Type B pancreatic cell (in vitro differentiated cells): Measurements from ENCODE around the gene SBF1. TPM values are rescaled to one million over a fixed set of nuclear protein-coding genes. Genes with fewer than 3 reads are reported as not detected.

Experiments used
- DNase-seq: peaks from one replicate; pipeline ENCODE4 v3.0.0; 2021; ENCODE audit warnings: mixed read lengths; ENCODE audit not compliant: unreplicated experiment; ENCODE audit errors: extremely low spot score
- H3K27ac Mint-ChIP-seq: 2 replicates; pipeline ENCODE4 v1.8.0; 2021; ENCODE audit warnings: mild to moderate bottlenecking, mixed read lengths
- H3K27me3 Mint-ChIP-seq: 2 replicates; pipeline ENCODE4 v1.8.0; 2021; ENCODE audit warnings: mixed read lengths
- H3K36me3 Mint-ChIP-seq: 2 replicates; pipeline ENCODE4 v1.8.0; 2021; ENCODE audit warnings: mixed read lengths
- H3K4me1 Mint-ChIP-seq: one replicate; pipeline ENCODE4 v1.8.0; 2021; ENCODE audit warnings: mixed read lengths; ENCODE audit not compliant: unreplicated experiment
- H3K4me3 Mint-ChIP-seq: 2 replicates; pipeline ENCODE4 v1.8.0; 2021; ENCODE audit warnings: mild to moderate bottlenecking, mixed read lengths
- H3K9me3 Mint-ChIP-seq: 2 replicates; pipeline ENCODE4 v1.8.0; 2021; ENCODE audit warnings: mixed read lengths
- long read RNA-seq: library from polyadenylated mRNA; unstranded; transcript quantifications from one replicate; pipeline ENCODE4 v2.0.0, GENCODE V29; 2020
- total RNA-seq: library from RNA; stranded (reverse); gene quantifications from 2 replicates; pipeline ENCODE4 v1.2.1, GENCODE V29; 2021; ENCODE audit warnings: low replicate concordance
- TF ChIP-seq, protein P1 (sequence below): fragments of 200-600 bp; sonication (generic); conservative IDR thresholded peaks from 2 replicates; pipeline ENCODE4 v1.5.0; 2021; ENCODE audit warnings: antibody characterized with exemption, mild to moderate bottlenecking

Gene SBF1
- total RNA-seq, result 119 and 133 TPM in 2 replicates
- long read RNA-seq, partial matches to known transcripts, result 0 of 1 reads
- long read RNA-seq, other reads (novel, unspliced or antisense), result 1 of 1 reads

- H3K36me3 Mint-ChIP-seq, result peaks cover 4% of the 10 kb centered on the region
- peaks cover 28% of the 10 kb centered on the region for H3K27me3 Mint-ChIP-seq
- peaks cover 40% of the 10 kb centered on the region for H3K4me1 Mint-ChIP-seq
- H3K27ac Mint-ChIP-seq, result peak within 1 kb of the TSS; percentile 85
- peak within 1 kb of the TSS; percentile 94 for H3K4me3 Mint-ChIP-seq
- DNase-seq, result peak; percentile 94
- TF ChIP-seq, protein P1, sequence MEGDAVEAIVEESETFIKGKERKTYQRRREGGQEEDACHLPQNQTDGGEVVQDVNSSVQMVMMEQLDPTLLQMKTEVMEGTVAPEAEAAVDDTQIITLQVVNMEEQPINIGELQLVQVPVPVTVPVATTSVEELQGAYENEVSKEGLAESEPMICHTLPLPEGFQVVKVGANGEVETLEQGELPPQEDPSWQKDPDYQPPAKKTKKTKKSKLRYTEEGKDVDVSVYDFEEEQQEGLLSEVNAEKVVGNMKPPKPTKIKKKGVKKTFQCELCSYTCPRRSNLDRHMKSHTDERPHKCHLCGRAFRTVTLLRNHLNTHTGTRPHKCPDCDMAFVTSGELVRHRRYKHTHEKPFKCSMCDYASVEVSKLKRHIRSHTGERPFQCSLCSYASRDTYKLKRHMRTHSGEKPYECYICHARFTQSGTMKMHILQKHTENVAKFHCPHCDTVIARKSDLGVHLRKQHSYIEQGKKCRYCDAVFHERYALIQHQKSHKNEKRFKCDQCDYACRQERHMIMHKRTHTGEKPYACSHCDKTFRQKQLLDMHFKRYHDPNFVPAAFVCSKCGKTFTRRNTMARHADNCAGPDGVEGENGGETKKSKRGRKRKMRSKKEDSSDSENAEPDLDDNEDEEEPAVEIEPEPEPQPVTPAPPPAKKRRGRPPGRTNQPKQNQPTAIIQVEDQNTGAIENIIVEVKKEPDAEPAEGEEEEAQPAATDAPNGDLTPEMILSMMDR, result no peak
- H3K9me3 Mint-ChIP-seq, result no peaks in the 10 kb centered on the region
Observed at GRCh38 chr22:50474710-50475651, at the start of gene SBF1. Gene SBF1 (minus strand): TSS chr22:50475035. CDS start chr22:50474840, 195 bp downstream.

DNA sequence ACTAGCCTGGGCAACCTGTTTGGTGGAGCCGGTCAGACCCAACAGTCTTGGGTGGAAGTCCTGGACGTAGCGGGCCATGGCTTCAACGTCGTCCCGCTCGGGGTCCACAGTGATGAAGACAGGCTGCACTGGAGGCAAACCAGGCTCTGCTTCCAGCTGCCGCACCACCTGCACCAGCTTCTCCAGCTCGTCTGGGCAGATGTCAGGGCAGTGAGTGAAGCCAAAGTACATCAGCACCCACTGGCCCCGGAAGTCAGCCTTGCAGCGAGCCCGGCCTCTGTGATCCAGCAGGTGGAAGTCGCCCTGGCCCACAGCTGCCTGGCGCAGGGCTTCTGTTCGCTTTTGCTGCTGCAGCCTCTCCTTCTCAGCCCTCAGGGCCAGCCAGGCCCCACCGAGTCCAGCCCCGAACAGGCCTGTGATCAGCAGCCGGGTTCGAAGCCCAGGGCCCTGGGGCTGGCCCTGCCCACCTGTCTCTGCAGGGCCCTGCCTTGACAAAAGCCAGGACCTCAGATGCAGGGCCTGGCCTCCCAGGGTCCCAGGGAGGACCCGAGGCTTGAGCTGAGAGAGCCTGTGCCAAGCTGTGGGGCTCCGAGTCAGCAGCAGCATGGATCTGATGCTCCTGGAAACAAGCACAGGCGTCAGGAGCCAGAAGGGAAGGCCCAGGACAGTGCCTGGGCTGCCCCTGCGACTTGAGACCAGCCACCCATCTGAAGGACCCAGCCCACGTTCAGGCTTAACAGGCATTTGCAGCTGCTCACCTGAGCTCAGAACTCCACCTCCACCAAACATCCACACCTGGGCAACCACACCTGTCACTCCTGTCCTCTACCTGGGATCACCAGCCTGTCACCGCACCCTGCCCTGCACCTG is 49.2 kb upstream of the SBF1 start:
- peaks cover 8% of the 10 kb centered on the region for H3K36me3 Mint-ChIP-seq
- peaks cover 19% of the 10 kb centered on the region for H3K27me3 Mint-ChIP-seq
- DNase-seq, result no peak
- TF ChIP-seq, protein P1, result no peak
- H3K4me1 Mint-ChIP-seq, result peaks cover 6% of the 10 kb centered on the region
- H3K4me3 Mint-ChIP-seq, result peak overlapping the region; percentile 97
- H3K27ac Mint-ChIP-seq, result peak overlapping the region; percentile 99
- no peaks in the 10 kb centered on the region for H3K9me3 Mint-ChIP-seq

- no peak for DNase-seq
- peaks cover 6% of the 10 kb centered on the region for H3K4me1 Mint-ChIP-seq
- H3K4me3 Mint-ChIP-seq, result peak overlapping the region; percentile 60
- no peak overlapping the region for H3K27ac Mint-ChIP-seq
- peaks cover 13% of the 10 kb centered on the region for H3K27me3 Mint-ChIP-seq
- peaks cover 8% of the 10 kb centered on the region for H3K36me3 Mint-ChIP-seq
- TF ChIP-seq, protein P1, result no peak
- no peaks in the 10 kb centered on the region for H3K9me3 Mint-ChIP-seq
Observed at GRCh38 chr22:50523458-50523805, 48.6 kb upstream of the SBF1 start.

GRCh38 chr22:50522806-50523438 is 48.1 kb upstream of the SBF1 start:
- Mint-ChIP-seq H3K27ac (no peak overlapping the region), H3K36me3 (peaks cover 8% of the 10 kb centered on the region), H3K4me1 (peaks cover 6% of the 10 kb centered on the region), H3K4me3 (peak overlapping the region; percentile 60), H3K9me3 (no peaks in the 10 kb centered on the region), H3K27me3 (peaks cover 8% of the 10 kb centered on the region)
- DNase-seq, result no peak
- TF ChIP-seq, protein P1, result no peak

DNA sequence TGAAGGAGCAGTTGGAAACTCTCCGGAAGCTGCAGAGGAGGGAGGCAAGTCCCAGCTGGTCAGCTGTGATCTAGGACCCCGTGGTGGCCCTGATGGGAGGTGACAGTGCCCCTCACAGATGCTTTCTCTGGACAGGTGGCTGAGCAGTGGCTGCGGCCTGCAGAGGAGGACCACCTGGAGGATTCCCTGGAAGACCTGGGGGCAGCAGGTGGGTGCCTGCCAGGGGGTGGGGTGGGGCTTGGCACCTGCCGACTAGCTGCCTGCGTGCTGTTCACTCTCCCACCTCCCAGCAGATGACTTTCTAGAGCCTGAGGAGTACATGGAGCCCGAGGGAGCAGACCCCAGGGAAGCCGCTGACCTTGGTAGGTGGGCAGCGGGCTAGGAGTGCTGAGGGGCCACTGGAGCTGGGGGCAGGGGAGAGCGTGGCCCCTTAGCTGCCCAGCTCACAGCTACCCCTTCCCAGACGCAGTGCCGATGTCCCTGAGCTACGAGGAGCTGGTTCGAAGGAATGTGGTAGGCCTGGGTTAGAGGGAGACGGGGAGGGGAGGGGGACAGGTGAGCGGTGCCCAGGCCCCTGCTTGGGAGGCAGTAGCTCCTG is 47.5 kb upstream of the SBF1 start:
- Mint-ChIP-seq H3K36me3 (peaks cover 8% of the 10 kb centered on the region), H3K4me3 (no peak overlapping the region), H3K4me1 (peaks cover 6% of the 10 kb centered on the region), H3K27me3 (peaks cover 2% of the 10 kb centered on the region), H3K27ac (no peak overlapping the region), H3K9me3 (no peaks in the 10 kb centered on the region)
- TF ChIP-seq, protein P1, result no peak
- no peak for DNase-seq
